ENCODE data around the gene MUC4.

MUC4 gene

DNA sequence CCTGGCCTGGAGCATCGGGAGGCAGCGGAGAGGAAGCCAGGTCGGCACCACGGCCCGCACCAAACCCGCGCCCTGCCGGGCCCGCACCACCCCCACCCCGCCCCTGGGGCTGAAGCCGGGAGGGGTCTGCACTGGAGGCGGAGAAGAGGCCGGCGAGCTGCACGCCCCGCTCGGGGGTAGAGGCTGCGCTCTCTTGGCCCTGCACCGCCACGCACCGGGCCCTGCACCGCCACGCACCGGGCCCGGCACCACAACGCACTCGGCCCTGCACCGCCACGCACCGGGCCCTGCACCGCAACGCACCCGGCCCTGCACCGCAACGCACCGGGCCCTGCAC is 49.5 kb downstream of the MUC4 start:
- ChIA-PET POLR2A (no interaction called here), CTCF (no interaction called here)
- DNase-seq (ENCODE audit: extremely low spot score): no peak
- TF ChIP-seq, protein P1, sequence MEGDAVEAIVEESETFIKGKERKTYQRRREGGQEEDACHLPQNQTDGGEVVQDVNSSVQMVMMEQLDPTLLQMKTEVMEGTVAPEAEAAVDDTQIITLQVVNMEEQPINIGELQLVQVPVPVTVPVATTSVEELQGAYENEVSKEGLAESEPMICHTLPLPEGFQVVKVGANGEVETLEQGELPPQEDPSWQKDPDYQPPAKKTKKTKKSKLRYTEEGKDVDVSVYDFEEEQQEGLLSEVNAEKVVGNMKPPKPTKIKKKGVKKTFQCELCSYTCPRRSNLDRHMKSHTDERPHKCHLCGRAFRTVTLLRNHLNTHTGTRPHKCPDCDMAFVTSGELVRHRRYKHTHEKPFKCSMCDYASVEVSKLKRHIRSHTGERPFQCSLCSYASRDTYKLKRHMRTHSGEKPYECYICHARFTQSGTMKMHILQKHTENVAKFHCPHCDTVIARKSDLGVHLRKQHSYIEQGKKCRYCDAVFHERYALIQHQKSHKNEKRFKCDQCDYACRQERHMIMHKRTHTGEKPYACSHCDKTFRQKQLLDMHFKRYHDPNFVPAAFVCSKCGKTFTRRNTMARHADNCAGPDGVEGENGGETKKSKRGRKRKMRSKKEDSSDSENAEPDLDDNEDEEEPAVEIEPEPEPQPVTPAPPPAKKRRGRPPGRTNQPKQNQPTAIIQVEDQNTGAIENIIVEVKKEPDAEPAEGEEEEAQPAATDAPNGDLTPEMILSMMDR (IDR thresholded peaks at IDR 0.05; ENCODE audit: control extremely low read depth, extremely low read depth, low read depth, missing control alignments): no peak

DNA sequence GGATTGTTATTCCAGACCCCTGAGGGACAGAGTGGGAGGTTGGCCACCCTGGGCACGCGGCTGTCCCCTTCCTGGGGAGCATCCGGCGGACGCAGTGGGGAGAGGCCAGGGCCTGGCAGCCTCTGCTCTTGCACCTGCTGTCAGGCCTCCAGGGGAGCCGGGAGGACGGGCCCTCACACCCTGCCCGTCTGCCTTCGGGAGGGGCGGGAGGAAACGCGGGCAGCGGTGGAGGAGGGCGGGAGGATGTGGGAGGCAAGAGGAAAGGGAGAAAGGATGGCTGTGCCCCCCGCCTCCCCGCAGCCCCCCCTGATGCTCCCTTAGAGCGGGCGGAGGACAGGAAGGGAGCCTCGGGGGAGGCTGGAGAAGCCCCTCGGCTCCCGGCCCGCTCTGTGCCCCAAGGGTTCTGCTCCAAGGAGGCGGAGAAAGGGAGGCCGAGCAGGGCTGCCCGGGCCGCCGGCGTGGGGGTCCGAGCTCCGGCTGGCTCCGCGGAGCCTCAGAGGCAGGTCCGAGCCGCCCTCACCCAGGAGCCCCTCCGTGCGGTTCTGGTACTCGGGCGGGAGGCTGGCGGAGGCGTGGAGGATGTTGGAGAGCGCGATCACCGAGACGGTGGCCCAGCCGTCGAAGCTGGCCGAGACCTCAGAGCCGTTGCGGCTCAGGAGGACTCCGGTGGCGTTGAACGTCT is 50.0 kb downstream of the MUC4 start:
- POLR2A ChIA-PET: no interaction called here

DNA sequence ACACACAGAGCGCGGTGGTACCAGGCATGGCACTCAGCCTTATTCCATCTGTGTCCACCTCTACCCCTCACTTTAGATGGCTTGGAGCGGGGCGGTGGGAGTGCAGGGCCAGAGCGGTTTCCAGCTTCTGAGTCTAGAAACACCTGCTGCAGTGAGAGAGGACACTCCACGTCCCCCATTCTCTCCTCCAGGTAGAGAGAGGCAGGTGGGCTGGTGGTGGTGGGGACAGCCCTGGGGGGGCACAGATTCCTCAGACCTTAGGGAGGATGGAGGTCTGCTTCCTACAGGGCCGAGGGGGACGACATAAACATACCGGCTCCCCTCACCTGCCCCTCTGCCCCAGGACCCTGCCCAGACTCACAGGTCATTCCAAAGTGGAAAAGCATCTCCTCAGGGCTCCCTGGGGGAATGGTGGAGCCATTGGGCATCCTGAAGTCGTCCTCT is 50.6 kb downstream of the MUC4 start:
- TF ChIP-seq, protein P1 (IDR thresholded peaks at IDR 0.05; ENCODE audit: control extremely low read depth, extremely low read depth, low read depth, missing control alignments): no peak
- DNase-seq (ENCODE audit: extremely low spot score): no peak
- ChIA-PET CTCF (interaction anchor here (1.8 kb wide), 1 partner anchor 14 kb away, joined by 4 read pairs; no protein-coding TSS in a partner anchor), POLR2A (no interaction called here)

More for the DNA sequence above, 50.0 kb downstream of the MUC4 start:
- CTCF ChIA-PET: no interaction called here
- TF ChIP-seq, protein P1 (IDR thresholded peaks at IDR 0.05; ENCODE audit: control extremely low read depth, extremely low read depth, low read depth, missing control alignments): no peak
- no peak for DNase-seq (ENCODE audit: extremely low spot score)

DNA sequence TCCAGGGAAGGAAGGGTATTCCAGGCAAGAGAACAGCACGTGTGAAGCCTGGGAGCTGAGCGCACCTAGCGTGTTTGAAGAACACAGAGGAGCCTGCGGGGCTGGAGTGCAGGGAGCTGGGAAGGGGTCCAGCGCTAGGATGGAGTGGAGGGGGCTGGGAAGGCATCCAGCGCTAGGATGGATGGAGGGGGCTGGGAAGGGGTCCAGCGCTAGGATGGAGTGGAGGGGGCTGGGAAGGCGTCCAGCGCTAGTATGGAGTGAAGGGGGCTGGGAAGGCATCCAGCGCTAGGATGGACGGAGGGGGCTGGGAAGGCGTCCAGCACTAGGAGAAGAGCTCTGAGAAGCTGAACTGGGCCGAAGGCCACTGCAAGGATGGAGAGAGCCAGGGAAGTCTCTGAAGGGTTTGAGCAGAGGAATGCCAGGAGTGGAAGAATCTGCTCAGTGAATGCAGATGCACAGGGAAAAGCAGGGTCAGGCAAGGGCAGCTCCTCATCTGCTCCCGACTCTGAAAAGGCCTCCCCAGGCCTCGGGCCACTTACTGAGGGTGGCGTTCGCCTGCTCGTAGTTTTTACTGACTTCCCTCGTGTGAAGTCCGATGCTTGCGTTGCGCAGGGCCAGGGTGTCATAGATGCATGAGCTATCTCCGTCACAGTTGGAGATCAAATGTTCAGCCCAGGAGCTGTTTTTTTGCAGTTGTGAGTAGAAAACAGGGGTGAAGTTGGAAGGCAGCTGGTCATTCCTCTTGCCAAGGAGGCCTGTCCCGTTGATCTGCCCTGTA is 51.2 kb downstream of the MUC4 start:
- TF ChIP-seq, protein P1 (IDR thresholded peaks at IDR 0.05; ENCODE audit: control extremely low read depth, extremely low read depth, low read depth, missing control alignments): no peak
- POLR2A ChIA-PET: no interaction called here
- DNase-seq (ENCODE audit: extremely low spot score): no peak
- CTCF ChIA-PET: interaction anchor here (1.8 kb wide), 1 partner anchor 13 kb away, joined by 4 read pairs; no protein-coding TSS in a partner anchor

DNA sequence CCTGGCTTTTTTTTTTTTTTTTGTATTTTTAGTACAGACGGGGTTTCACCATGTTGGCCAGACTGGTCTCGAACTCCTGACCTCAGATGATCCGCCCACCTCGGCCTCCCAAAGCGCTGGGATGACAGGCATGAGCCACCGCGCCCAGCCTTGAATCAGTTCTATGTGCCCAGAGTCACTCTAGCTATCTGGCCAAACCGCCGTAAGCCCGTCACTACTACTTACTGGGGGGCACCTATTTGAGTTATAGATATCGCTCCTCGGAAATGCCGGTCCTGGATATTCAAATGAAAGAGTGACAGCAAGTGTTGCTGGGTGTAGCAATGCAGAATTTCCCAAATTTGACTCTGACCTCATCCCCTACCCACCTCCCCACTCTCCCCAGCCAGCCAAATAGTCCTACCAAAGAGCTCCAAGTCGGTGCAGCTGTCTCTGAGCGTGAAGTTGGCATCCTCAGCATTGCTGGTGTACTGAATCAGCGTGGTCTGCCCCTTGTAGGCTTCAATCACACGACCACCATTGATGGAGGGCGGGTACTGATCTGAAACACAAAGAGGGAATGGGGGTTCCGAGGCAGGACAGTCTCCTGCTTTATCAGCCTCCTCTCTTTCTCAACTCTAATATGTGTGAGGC is 52.9 kb downstream of the MUC4 start:
- ChIA-PET CTCF (no interaction called here), POLR2A (no interaction called here)
- TF ChIP-seq, protein P1 (IDR thresholded peaks at IDR 0.05; ENCODE audit: control extremely low read depth, extremely low read depth, low read depth, missing control alignments): no peak
- DNase-seq (ENCODE audit: extremely low spot score): no peak

DNA sequence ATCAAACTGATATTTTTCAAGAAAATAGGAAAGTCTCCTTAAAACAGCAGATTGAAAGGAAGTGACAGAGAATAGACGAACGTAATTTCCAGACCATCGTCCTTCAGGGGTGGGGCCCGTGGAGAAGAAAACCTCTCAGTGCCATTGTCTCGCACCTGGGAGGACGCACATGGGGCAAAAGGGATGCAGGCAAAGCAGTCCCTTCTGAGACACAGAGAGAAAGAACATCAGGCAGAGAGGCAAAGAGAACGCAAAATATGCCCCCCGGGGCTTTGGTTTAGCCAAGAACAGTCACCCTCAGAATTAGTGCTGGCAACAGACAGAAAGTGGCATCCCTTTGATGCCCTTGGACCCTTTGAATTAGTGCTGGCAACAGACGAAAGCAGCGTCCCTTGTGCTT is 53.9 kb downstream of the MUC4 start:
- POLR2A ChIA-PET: no interaction called here
- CTCF ChIA-PET: no interaction called here
- no peak for DNase-seq (ENCODE audit: extremely low spot score)
- TF ChIP-seq, protein P1 (IDR thresholded peaks at IDR 0.05; ENCODE audit: control extremely low read depth, extremely low read depth, low read depth, missing control alignments): no peak

All from GM10248 (cell line).